MG63 (cell line): ENCODE results near the gene IL22RA1. TPM values are rescaled to one million over a fixed set of nuclear protein-coding genes. Genes with fewer than 3 reads are reported as not detected.

Source experiments
- DNase-seq: peaks from one replicate; pipeline ENCODE4 v3.0.0-alpha.2; 2020
- H3K27me3 ChIP-seq: fragments of 250-450 bp; sonication (Bioruptor Pico); 2 replicates; pipeline ENCODE4 v1.5.1; 2020; ENCODE audit warnings: mild to moderate bottlenecking, moderate library complexity
- H3K36me3 ChIP-seq: fragments of 250-450 bp; sonication (Bioruptor Pico); 2 replicates; pipeline ENCODE4 v1.5.1; 2020; ENCODE audit warnings: mild to moderate bottlenecking, moderate library complexity
- H3K4me3 ChIP-seq: fragments of 250-450 bp; sonication (Bioruptor Pico); 2 replicates; pipeline ENCODE4 v1.5.1; 2020; ENCODE audit warnings: mild to moderate bottlenecking, moderate library complexity
- H3K9me3 ChIP-seq: fragments of 250-450 bp; sonication (Bioruptor Pico); 2 replicates; pipeline ENCODE4 v1.5.1; 2020; ENCODE audit warnings: mild to moderate bottlenecking, moderate library complexity
- total RNA-seq: library from RNA; depleted of rRNA; stranded (reverse); fragments of >200 nt; shearing (Covaris generic); gene quantifications from 2 replicates; pipeline ENCODE4 v1.2.3, GENCODE V29; 2014; ENCODE audit warnings: low replicate concordance

Gene IL22RA1
- total RNA-seq, 1 experiment from 2014 or later = not detected

- no peaks in the 10 kb centered on the region for H3K9me3 ChIP-seq
- no peak for DNase-seq
- no peak overlapping the region for H3K4me3 ChIP-seq
- no peaks in the 10 kb centered on the region for H3K36me3 ChIP-seq
- H3K27me3 ChIP-seq = no peaks in the 10 kb centered on the region
Observed at GRCh38 chr1:24173638-24174575, 31.0 kb upstream of the IL22RA1 start.

GRCh38 chr1:24172598-24172997 is 29.7 kb upstream of the IL22RA1 start:
- H3K27me3 ChIP-seq = no peaks in the 10 kb centered on the region
- H3K9me3 ChIP-seq = no peaks in the 10 kb centered on the region
- H3K36me3 ChIP-seq = no peaks in the 10 kb centered on the region
- no peak overlapping the region for H3K4me3 ChIP-seq
- no peak for DNase-seq

GRCh38 chr1:24169286-24169685 is 26.3 kb upstream of the IL22RA1 start:
- H3K36me3 ChIP-seq = no peaks in the 10 kb centered on the region
- H3K27me3 ChIP-seq = no peaks in the 10 kb centered on the region
- DNase-seq = no peak
- no peak overlapping the region for H3K4me3 ChIP-seq
- H3K9me3 ChIP-seq = no peaks in the 10 kb centered on the region

- Histone ChIP-seq H3K36me3 (no peaks in the 10 kb centered on the region), H3K4me3 (no peak overlapping the region), H3K9me3 (no peaks in the 10 kb centered on the region), H3K27me3 (no peaks in the 10 kb centered on the region)
- no peak for DNase-seq
Observed at GRCh38 chr1:24168245-24168644, 25.3 kb upstream of the IL22RA1 start.

GRCh38 chr1:24167008-24167407 is 24.1 kb upstream of the IL22RA1 start:
- H3K36me3 ChIP-seq = no peaks in the 10 kb centered on the region
- no peaks in the 10 kb centered on the region for H3K9me3 ChIP-seq
- no peak overlapping the region for H3K4me3 ChIP-seq
- H3K27me3 ChIP-seq = no peaks in the 10 kb centered on the region
- DNase-seq = no peak

- no peaks in the 10 kb centered on the region for H3K27me3 ChIP-seq
- H3K36me3 ChIP-seq = no peaks in the 10 kb centered on the region
- no peaks in the 10 kb centered on the region for H3K9me3 ChIP-seq
- DNase-seq = no peak
- H3K4me3 ChIP-seq = no peak overlapping the region
Observed at GRCh38 chr1:24165500-24165899, 22.6 kb upstream of the IL22RA1 start.

- Histone ChIP-seq H3K9me3 (no peaks in the 10 kb centered on the region), H3K36me3 (no peaks in the 10 kb centered on the region), H3K27me3 (no peaks in the 10 kb centered on the region), H3K4me3 (no peak overlapping the region)
- no peak for DNase-seq
Observed at GRCh38 chr1:24164004-24164403, 21.1 kb upstream of the IL22RA1 start.

GRCh38 chr1:24162201-24162600 is 19.3 kb upstream of the IL22RA1 start:
- no peaks in the 10 kb centered on the region for H3K9me3 ChIP-seq
- no peak overlapping the region for H3K4me3 ChIP-seq
- no peaks in the 10 kb centered on the region for H3K36me3 ChIP-seq
- no peaks in the 10 kb centered on the region for H3K27me3 ChIP-seq
- no peak for DNase-seq

GRCh38 chr1:24161270-24161669 is 18.3 kb upstream of the IL22RA1 start:
- no peak for DNase-seq
- Histone ChIP-seq H3K36me3 (no peaks in the 10 kb centered on the region), H3K9me3 (no peaks in the 10 kb centered on the region), H3K27me3 (no peaks in the 10 kb centered on the region), H3K4me3 (no peak overlapping the region)

GRCh38 chr1:24159366-24159765 is 16.4 kb upstream of the IL22RA1 start:
- no peak overlapping the region for H3K4me3 ChIP-seq
- no peaks in the 10 kb centered on the region for H3K27me3 ChIP-seq
- H3K36me3 ChIP-seq = no peaks in the 10 kb centered on the region
- DNase-seq = no peak
- H3K9me3 ChIP-seq = no peaks in the 10 kb centered on the region

GRCh38 chr1:24157918-24158481 is 15.1 kb upstream of the IL22RA1 start:
- Histone ChIP-seq H3K4me3 (no peak overlapping the region), H3K9me3 (no peaks in the 10 kb centered on the region), H3K27me3 (no peaks in the 10 kb centered on the region), H3K36me3 (no peaks in the 10 kb centered on the region)
- DNase-seq = peak; percentile 29

GRCh38 chr1:24156542-24157260 is 13.8 kb upstream of the IL22RA1 start:
- Histone ChIP-seq H3K9me3 (no peaks in the 10 kb centered on the region), H3K36me3 (no peaks in the 10 kb centered on the region), H3K27me3 (no peaks in the 10 kb centered on the region), H3K4me3 (no peak overlapping the region)
- DNase-seq = no peak

- H3K36me3 ChIP-seq = no peaks in the 10 kb centered on the region
- H3K4me3 ChIP-seq = no peak overlapping the region
- H3K9me3 ChIP-seq = no peaks in the 10 kb centered on the region
- no peaks in the 10 kb centered on the region for H3K27me3 ChIP-seq
- no peak for DNase-seq
Observed at GRCh38 chr1:24155011-24155782, 12.3 kb upstream of the IL22RA1 start.

- H3K4me3 ChIP-seq = no peak overlapping the region
- H3K27me3 ChIP-seq = no peaks in the 10 kb centered on the region
- no peaks in the 10 kb centered on the region for H3K36me3 ChIP-seq
- DNase-seq = no peak
- no peaks in the 10 kb centered on the region for H3K9me3 ChIP-seq
Observed at GRCh38 chr1:24154215-24154614, 11.3 kb upstream of the IL22RA1 start.

- H3K36me3 ChIP-seq = no peaks in the 10 kb centered on the region
- no peaks in the 10 kb centered on the region for H3K9me3 ChIP-seq
- no peak overlapping the region for H3K4me3 ChIP-seq
- no peak for DNase-seq
- no peaks in the 10 kb centered on the region for H3K27me3 ChIP-seq
Observed at GRCh38 chr1:24152631-24153494, 9.9 kb upstream of the IL22RA1 start.

- Histone ChIP-seq H3K27me3 (no peaks in the 10 kb centered on the region), H3K9me3 (no peaks in the 10 kb centered on the region), H3K36me3 (no peaks in the 10 kb centered on the region), H3K4me3 (no peak overlapping the region)
- no peak for DNase-seq
Observed at GRCh38 chr1:24151175-24151533, 8.2 kb upstream of the IL22RA1 start.
